HepG2 (cell line): ENCODE measurements around the gene MAMLD1. TPM values are rescaled to one million over a fixed set of nuclear protein-coding genes. Genes with fewer than 3 reads are reported as not detected.

Experiments
- ATF2 ChIP-seq: sonication (generic); formaldehyde crosslinking; IDR thresholded peaks from 2 replicates; pipeline ENCODE4 v1.4.0; 2020; ENCODE audit warnings: missing genetic modification reagents
- GATAD1 ChIP-seq: IDR thresholded peaks from 2 replicates; pipeline ENCODE4 v1.6.1; 2016; ENCODE audit warnings: missing genetic modification reagents, missing compliant biosample characterization
- HMG20A ChIP-seq: IDR thresholded peaks from 2 replicates; pipeline ENCODE4 v1.6.1; 2016; ENCODE audit warnings: borderline replicate concordance
- HNRNPLL ChIP-seq: fragments of 200-400 bp; formaldehyde crosslinking; IDR thresholded peaks from 2 replicates; pipeline ENCODE4 v1.6.1; 2017; ENCODE audit warnings: mild to moderate bottlenecking, low read depth, low read length; ENCODE audit not compliant: poor library complexity, severe bottlenecking
- KLF12 ChIP-seq: sonication (generic); formaldehyde crosslinking; IDR thresholded peaks from 2 replicates; pipeline ENCODE4 v1.4.0; 2020; ENCODE audit warnings: missing genetic modification reagents, borderline replicate concordance
- LRRFIP1 ChIP-seq: sonication (generic); formaldehyde crosslinking; conservative IDR thresholded peaks from 2 replicates; pipeline ENCODE4 v1.4.0; 2020; ENCODE audit warnings: missing genetic modification reagents
- NKX3-1 ChIP-seq: sonication (generic); formaldehyde crosslinking; IDR thresholded peaks from 2 replicates; pipeline ENCODE4 v1.5.0; 2020; ENCODE audit warnings: missing genetic modification reagents
- NR1H2 ChIP-seq: sonication (generic); formaldehyde crosslinking; IDR thresholded peaks from 2 replicates; pipeline ENCODE4 v1.8.1; 2022; ENCODE audit warnings: low read depth, missing genetic modification reagents, borderline replicate concordance
- PHF21A ChIP-seq: sonication (generic); formaldehyde crosslinking; IDR thresholded peaks from 2 replicates; pipeline ENCODE4 v1.5.0; 2020; ENCODE audit warnings: mild to moderate bottlenecking, missing genetic modification reagents
- RAD21 ChIP-seq: fragments of 450-650 bp; formaldehyde crosslinking; IDR thresholded peaks from 2 replicates; pipeline ENCODE4 v1.5.0; 2020; ENCODE audit warnings: mild to moderate bottlenecking
- SNAPC4 ChIP-seq: sonication (generic); formaldehyde crosslinking; IDR thresholded peaks from 2 replicates; pipeline ENCODE4 v1.4.0; 2020; ENCODE audit warnings: mild to moderate bottlenecking, missing genetic modification reagents
- STAG1 ChIP-seq: sonication (generic); formaldehyde crosslinking; IDR thresholded peaks from 2 replicates; pipeline ENCODE4 v1.4.0; 2020; ENCODE audit warnings: missing genetic modification reagents
- TFAP4 ChIP-seq: sonication (generic); IDR thresholded peaks from 2 replicates; pipeline ENCODE4 v1.6.1; 2016; ENCODE audit warnings: low read depth, borderline replicate concordance
- ZBTB44 ChIP-seq: sonication (generic); formaldehyde crosslinking; IDR thresholded peaks from 2 replicates; pipeline ENCODE4 v1.4.0; 2020; ENCODE audit warnings: missing genetic modification reagents
- ZFX ChIP-seq: sonication (generic); formaldehyde crosslinking; IDR thresholded peaks from 2 replicates; pipeline ENCODE4 v1.4.0; 2020; ENCODE audit warnings: mild to moderate bottlenecking, low read depth, missing genetic modification reagents, moderate library complexity
- ZNF180 ChIP-seq: sonication (generic); formaldehyde crosslinking; IDR thresholded peaks from 2 replicates; pipeline ENCODE4 v1.4.0; 2020; ENCODE audit warnings: low read depth, missing genetic modification reagents, borderline replicate concordance
- ZNF326 ChIP-seq: sonication (generic); formaldehyde crosslinking; IDR thresholded peaks from 2 replicates; pipeline ENCODE4 v1.4.0; 2020; ENCODE audit warnings: missing genetic modification reagents, borderline replicate concordance
- ZNF768 ChIP-seq: sonication (generic); formaldehyde crosslinking; IDR thresholded peaks from 2 replicates; pipeline ENCODE4 v1.4.0; 2020; ENCODE audit warnings: missing genetic modification reagents
- polyA plus RNA-seq, 8 experiments: library from polyadenylated mRNA; depleted of rRNA in 3 of 8; stranded (reverse) in 7 of 8; unstranded in 1 of 8; fragments of >200 nt; fragmentation: Illumina TruSeq in 4 of 8; extraction: Trizol in 4 of 8; gene quantifications; 2 replicates each; pipeline versions ENCODE4 v1.2.1 to v1.2.3, GENCODE V29; 2011 to 2016; ENCODE audit warnings: low read depth in 4 of 8, missing spikeins in 1 of 8, mixed read lengths in 1 of 8; ENCODE audit not compliant: insufficient read depth in 1 of 8
- total RNA-seq, 5 experiments: library from RNA; depleted of rRNA; stranded (reverse); fragments of >200 nt; fragmentation: Illumina TruSeq; extraction: Trizol; gene quantifications; 2 replicates each; pipeline ENCODE4 v1.2.3, GENCODE V29; 2016; ENCODE audit warnings: low read depth in 1 of 5

Gene MAMLD1
- total and polyA plus RNA-seq, 2 of the 13 experiments (the other 11 are each of a cell fraction or from before 2014, with no cell fraction given) = not detected

GRCh38 chrX:150544222-150544787 lies 181.2 kb downstream of the MAMLD1 start (continued):
- TF ChIP-seq SNAPC4 (CRISPR knock-in tag) (no peak), ZNF326 (CRISPR knock-in tag) (no peak), GATAD1 (no peak), ZBTB44 (no peak), PHF21A (CRISPR knock-in tag) (no peak), ZFX (CRISPR knock-in tag) (peak; percentile 22; the same call in 1 of the 2 replicates), HMG20A (CRISPR knock-in tag) (no peak), ZNF180 (CRISPR knock-in tag) (no peak), STAG1 (CRISPR knock-in tag) (peak; percentile 82), KLF12 (no peak), NR1H2 (CRISPR knock-in tag) (no peak), NKX3-1 (no peak), LRRFIP1 (no peak), HNRNPLL (peak; percentile 33), ZNF768 (CRISPR knock-in tag) (peak; percentile 71; the same call in 1 of the 2 replicates), RAD21 (CRISPR knock-in tag) (peak; percentile 55), ATF2 (CRISPR knock-in tag) (no peak), TFAP4 (peak; percentile 21; the same call in 1 of the 2 replicates)
